Motor neuron (in vitro differentiated cells): ENCODE measurements around the gene AP2S1. TPM values are rescaled to one million over a fixed set of nuclear protein-coding genes. Genes with fewer than 3 reads are reported as not detected.
"Not testable (repeated sequence)": the region's sequence is repeated elsewhere in the genome, so short reads cannot be mapped to it uniquely, and the experiment has no call there.

Source experiments
- ATAC-seq, 8 experiments: fragments of 200-7000 bp; cut with Tn5 transposase; replicated peaks in 6 of 8; 2 replicates each; pipeline ENCODE4 v1.8.0; 2021; ENCODE audit warnings: mild to moderate bottlenecking in 8 of 8, moderate library complexity in 8 of 8
- H3K27ac ChIP-seq, 2 donors: fragments of 250-450 bp; sonication (Bioruptor Pico); 2 replicates each; pipeline ENCODE4 v1.9.0; 2021; ENCODE audit warnings: antibody characterized with exemption in 2 of 2, mild to moderate bottlenecking in 2 of 2, moderate library complexity in 1 of 2
- H3K4me1 ChIP-seq, 2 donors: fragments of 250-450 bp; sonication (Bioruptor Pico); replicated peaks in 1 of 2; 2 replicates each; pipeline ENCODE4 v1.6.1; 2021; ENCODE audit warnings: antibody characterized with exemption in 2 of 2, mild to moderate bottlenecking in 2 of 2, moderate library complexity in 1 of 2
- H3K4me3 ChIP-seq, 5 donors: fragments of 250-450 bp; sonication (Bioruptor Pico); 2 replicates each; pipeline ENCODE4 v1.9.0; 2021; ENCODE audit warnings: antibody characterized with exemption in 5 of 5, mild to moderate bottlenecking in 5 of 5, moderate library complexity in 4 of 5
- WGBS, 10 experiments: fragments of 450-650 bp; shearing (Covaris generic); methylation state at CpG; one replicate each; pipeline ENCODE4 v1.0.0; 2022; 5-methylcytosine and 5-hydroxymethylcytosine counted together
- in situ Hi-C, 9 experiments: fragments of 400-800 bp; cut with MboI; loops; one replicate each; pipeline ENCODE4 v1.15.0; 2021; ENCODE audit warnings: low sequenced_read_pairs in 9 of 9, low pct_unique_long_range_greater_than_20kb in 2 of 9; ENCODE audit not compliant: unreplicated experiment in 9 of 9
- total RNA-seq, 8 experiments: library from RNA; unstranded; fragments of 300-600 nt; gene quantifications; 2 replicates each; pipeline versions ENCODE4 v1.2.3 to v1.2.4, GENCODE V29; 2022

AP2S1 gene
- total RNA-seq, 8 experiments from 2014 or later = 115 to 265 (median 145) TPM

GRCh38 chr19:46862974-46863632 is 12.5 kb upstream of the AP2S1 start:
- Histone ChIP-seq H3K4me3 (peak overlapping the region; percentile 51 to 77 (median 63)), H3K27ac (peak overlapping the region in 1 of 2 donors; percentile 15), H3K4me1 (peaks cover 28 to 35% of the 10 kb centered on the region in 2 donors)
- in situ Hi-C loops = loop anchor here in 4 of 9 experiments (25.0 kb wide), 1 partner anchor 124 kb away; no protein-coding TSS in a partner anchor
- WGBS, 10 experiments = 0 to 47% (median 5%) methylated on average over 2 to 3 of the region's 4 CpGs; no CpG with 5 or more reads in 2 of the 10 experiments
- ATAC-seq = no peak

- in situ Hi-C loops = loop anchor here in 4 of 9 experiments (25.0 kb wide), 1 partner anchor 125 kb away; no protein-coding TSS in a partner anchor
- WGBS, 10 experiments = 0 to 16% (median 2%) methylated on average over 2 to 9 of the region's 9 CpGs; no CpG with 5 or more reads in 1 of the 10 experiments
- no peak overlapping the region for H3K27ac ChIP-seq
- H3K4me1 ChIP-seq = peaks cover 28 to 35% of the 10 kb centered on the region in 2 donors
- H3K4me3 ChIP-seq = peak overlapping the region; percentile 51 to 77 (median 63)
- ATAC-seq = no peak
Observed at GRCh38 chr19:46862503-46862834, 11.8 kb upstream of the AP2S1 start.

GRCh38 chr19:46861691-46862502 is 11.3 kb upstream of the AP2S1 start:
- Histone ChIP-seq H3K4me3 (peak overlapping the region; percentile 51 to 77 (median 63)), H3K4me1 (peaks cover 25 to 32% of the 10 kb centered on the region in 2 donors), H3K27ac (peak overlapping the region; percentile 96 to 99)
- 0 to 7% (median 0%) methylated on average over 2 to 10 of the region's 19 CpGs; no CpG with 5 or more reads in 1 of the 10 experiments for WGBS, 10 experiments
- no peak for ATAC-seq
- in situ Hi-C loops = loop anchor here in 4 of 9 experiments (25.0 kb wide), 1 partner anchor 125 kb away; no protein-coding TSS in a partner anchor

DNA sequence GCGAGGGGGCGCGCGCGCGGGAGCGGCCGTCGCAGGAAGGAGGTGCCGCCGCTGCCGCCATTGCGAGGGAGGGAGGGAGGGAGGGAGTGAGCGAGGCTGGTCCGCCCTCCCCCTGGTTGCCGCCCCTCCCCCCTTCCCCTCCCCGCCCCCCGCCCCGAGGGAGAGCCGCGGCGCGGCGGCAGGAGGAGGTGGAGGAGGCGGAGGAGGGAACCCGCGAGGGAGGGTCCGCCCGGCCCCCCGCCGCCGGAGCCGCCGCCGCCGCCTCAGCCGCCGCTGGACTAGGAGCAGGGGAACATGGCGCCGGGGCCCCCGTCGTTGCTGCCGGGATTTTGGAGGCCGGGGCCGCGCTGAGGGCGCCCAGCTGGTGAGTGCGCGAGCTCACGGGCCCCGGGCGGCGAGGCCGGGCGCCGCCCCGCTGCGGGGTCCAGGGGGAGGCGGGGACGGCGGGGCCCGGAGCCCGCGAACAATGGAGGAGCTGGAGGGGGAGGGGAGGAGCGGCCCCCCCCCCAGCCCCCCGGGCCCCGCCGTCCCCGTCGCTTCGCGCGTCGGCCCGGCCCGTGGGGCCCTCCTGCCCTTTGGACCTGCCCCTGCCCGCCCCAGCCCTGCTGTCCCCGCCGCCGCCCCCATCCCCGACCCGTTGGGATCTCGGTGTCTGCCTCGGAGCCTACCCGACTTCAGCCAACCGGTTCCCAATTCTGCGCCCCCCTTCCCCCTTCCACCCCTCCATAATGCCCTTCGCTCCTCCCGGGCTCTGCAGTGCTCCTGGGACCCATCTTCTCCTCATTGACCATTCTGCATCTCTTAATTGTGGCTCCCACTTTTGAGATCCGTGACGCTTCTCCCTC is 10.4 kb upstream of the AP2S1 start, which contains the start of gene ARHGAP35:
Gene ARHGAP35, plus strand, starts transcription at position 152 of the 845 bp plus-strand sequence. CDS start 57,679 bp downstream, outside the sequence.
- ATAC-seq = peak; percentile 1 to 44 (median 28)
- Histone ChIP-seq H3K4me1 (peaks cover 23 to 27% of the 10 kb centered on the region in 2 donors), H3K4me3 (peak within 1 kb of the TSS; percentile 51 to 77 (median 63)), H3K27ac (peak within 1 kb of the TSS; percentile 96 to 99)
- 0% methylated on average over 1 of the region's 91 CpGs; no CpG with 5 or more reads in 8 of the 10 experiments for WGBS, 10 experiments
- in situ Hi-C loops = loop anchor here in 4 of 9 experiments (25.0 kb wide), 1 partner anchor 126 kb away; no protein-coding TSS in a partner anchor

- WGBS, 10 experiments = 0 to 1% (median 0%) methylated on average over 1 to 23 of the region's 89 CpGs; no CpG with 5 or more reads in 6 of the 10 experiments
- peak; percentile 71 to 84 (median 78) for ATAC-seq
- in situ Hi-C loops = loop anchor here in 4 of 9 experiments (25.0 kb wide), 1 partner anchor 127 kb away; no protein-coding TSS in a partner anchor
- Histone ChIP-seq H3K27ac (peak overlapping the region; percentile 96 to 99), H3K4me3 (peak overlapping the region; percentile 51 to 77 (median 63)), H3K4me1 (peaks cover 20 to 24% of the 10 kb centered on the region in 2 donors)
Observed at GRCh38 chr19:46860125-46860845, 9.6 kb upstream of the AP2S1 start.

GRCh38 chr19:46859637-46860124 is 9.0 kb upstream of the AP2S1 start:
- Histone ChIP-seq H3K27ac (peak overlapping the region; percentile 45 to 96), H3K4me1 (peaks cover 17 to 20% of the 10 kb centered on the region in 2 donors), H3K4me3 (peak overlapping the region; percentile 51 to 77 (median 63))
- ATAC-seq = peak in 4 of 8 experiments; percentile 2 to 4 (median 3)
- in situ Hi-C loops = loop anchor here in 6 of 9 experiments (10.0 to 25.0 kb wide), 2 partner anchors 128 to 135 kb away; no protein-coding TSS in a partner anchor
- WGBS, 10 experiments = 8 to 60% (median 27%) methylated on average over 1 to 13 of the region's 18 CpGs

DNA sequence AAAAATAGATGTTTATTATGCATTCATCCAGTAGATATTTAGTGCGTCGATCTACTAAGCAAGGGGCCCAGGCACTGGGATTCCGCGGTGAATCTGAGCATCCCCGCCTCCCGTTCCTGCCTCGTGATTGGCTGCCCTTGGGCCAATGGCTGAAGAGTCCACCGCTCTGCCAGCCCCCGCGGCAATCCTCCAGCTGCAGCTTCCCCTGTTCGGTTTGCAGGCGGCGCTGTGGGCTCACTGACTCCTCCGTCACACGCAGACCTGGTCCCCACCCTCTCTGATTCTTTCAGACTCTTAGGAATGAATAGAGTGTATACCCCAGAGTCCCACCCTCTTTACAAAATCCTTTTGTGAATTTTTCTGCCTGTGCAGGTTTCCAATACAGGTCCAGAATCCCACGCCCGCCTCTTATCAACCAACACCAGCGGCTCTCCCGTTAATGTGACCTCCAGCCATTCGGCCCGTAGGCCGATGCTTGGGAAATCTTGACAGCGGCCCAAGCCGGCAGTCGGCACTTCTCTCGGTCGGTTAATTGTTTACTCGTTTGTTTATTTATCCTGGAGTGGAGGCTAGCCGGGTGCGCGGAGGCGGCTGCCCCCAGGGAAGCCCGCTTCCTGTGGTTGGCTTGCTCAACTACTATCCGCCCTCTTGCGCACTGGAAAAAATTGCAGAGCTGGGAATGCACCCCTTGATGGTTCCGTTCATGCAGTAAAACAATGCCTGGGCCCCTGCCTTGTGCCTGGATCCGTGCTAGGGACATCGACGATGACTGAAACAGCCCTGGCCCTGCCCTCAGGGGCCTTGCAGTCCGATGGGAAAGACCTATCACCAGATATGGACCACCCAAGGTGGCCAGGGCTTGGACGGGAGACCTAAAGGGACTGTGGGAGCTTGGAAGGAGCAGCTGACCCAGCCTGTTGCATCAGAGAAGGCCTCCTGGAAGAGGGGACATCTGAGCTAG is 5.7 kb upstream of the AP2S1 start:
- WGBS, 10 experiments = 2 to 79% (median 14%) methylated on average over 3 to 22 of the region's 41 CpGs
- in situ Hi-C loops = loop anchor here in 6 of 9 experiments (10.0 to 25.0 kb wide), 2 partner anchors 131 to 138 kb away; no protein-coding TSS in a partner anchor
- peak; percentile 45 to 62 (median 56) for ATAC-seq

GRCh38 chr19:46854698-46855097 is 4.1 kb upstream of the AP2S1 start:
- H3K27ac ChIP-seq, ATAC-seq, H3K4me1 ChIP-seq, H3K4me3 ChIP-seq: not testable (repeated sequence)
- 50 to 100% (median 80%) methylated on average over 2 to 9 of the region's 13 CpGs for WGBS, 10 experiments
- in situ Hi-C loops = loop anchor here in 6 of 9 experiments (10.0 to 25.0 kb wide), 2 partner anchors 133 to 140 kb away; no protein-coding TSS in a partner anchor

More for the DNA sequence above, 5.7 kb upstream of the AP2S1 start:
- peak overlapping the region in 2 of 5 donors; percentile 4 to 7 for H3K4me3 ChIP-seq
- no peak overlapping the region for H3K27ac ChIP-seq
- H3K4me1 ChIP-seq = peaks cover 3% of the 10 kb centered on the region in 2 donors

GRCh38 chr19:46852830-46853229 is 2.2 kb upstream of the AP2S1 start:
- Histone ChIP-seq H3K4me3 (no peak overlapping the region), H3K4me1 (peaks cover 6 to 8% of the 10 kb centered on the region in 2 donors), H3K27ac (no peak overlapping the region)
- in situ Hi-C loops = loop anchor here in 6 of 9 experiments (10.0 to 25.0 kb wide), 2 partner anchors 134 to 142 kb away; no protein-coding TSS in a partner anchor
- ATAC-seq = no peak
- WGBS, 10 experiments = 0 to 100% (median 50%) methylated on average over 1 of the region's 1 CpG; no CpG with 5 or more reads in 3 of the 10 experiments

GRCh38 chr19:46849610-46850009 is 1.0 kb downstream of the AP2S1 start:
- 0 to 20% (median 5%) methylated on average over 1 to 5 of the region's 5 CpGs; no CpG with 5 or more reads in 4 of the 10 experiments for WGBS, 10 experiments
- H3K27ac ChIP-seq = peak overlapping the region; percentile 64 to 75
- in situ Hi-C loops = loop anchor here in 6 of 9 experiments (10.0 to 25.0 kb wide), 3 partner anchors 138 to 237 kb away; partner anchors contain the start of gene CALM3 (in 1 of the 6)
- ATAC-seq = no peak
- H3K4me3 ChIP-seq = peak overlapping the region; percentile 48 to 67 (median 56)
- H3K4me1 ChIP-seq = peaks cover 3 to 5% of the 10 kb centered on the region in 2 donors
